Measurements from ENCODE around the gene SSTR3.

DNA sequence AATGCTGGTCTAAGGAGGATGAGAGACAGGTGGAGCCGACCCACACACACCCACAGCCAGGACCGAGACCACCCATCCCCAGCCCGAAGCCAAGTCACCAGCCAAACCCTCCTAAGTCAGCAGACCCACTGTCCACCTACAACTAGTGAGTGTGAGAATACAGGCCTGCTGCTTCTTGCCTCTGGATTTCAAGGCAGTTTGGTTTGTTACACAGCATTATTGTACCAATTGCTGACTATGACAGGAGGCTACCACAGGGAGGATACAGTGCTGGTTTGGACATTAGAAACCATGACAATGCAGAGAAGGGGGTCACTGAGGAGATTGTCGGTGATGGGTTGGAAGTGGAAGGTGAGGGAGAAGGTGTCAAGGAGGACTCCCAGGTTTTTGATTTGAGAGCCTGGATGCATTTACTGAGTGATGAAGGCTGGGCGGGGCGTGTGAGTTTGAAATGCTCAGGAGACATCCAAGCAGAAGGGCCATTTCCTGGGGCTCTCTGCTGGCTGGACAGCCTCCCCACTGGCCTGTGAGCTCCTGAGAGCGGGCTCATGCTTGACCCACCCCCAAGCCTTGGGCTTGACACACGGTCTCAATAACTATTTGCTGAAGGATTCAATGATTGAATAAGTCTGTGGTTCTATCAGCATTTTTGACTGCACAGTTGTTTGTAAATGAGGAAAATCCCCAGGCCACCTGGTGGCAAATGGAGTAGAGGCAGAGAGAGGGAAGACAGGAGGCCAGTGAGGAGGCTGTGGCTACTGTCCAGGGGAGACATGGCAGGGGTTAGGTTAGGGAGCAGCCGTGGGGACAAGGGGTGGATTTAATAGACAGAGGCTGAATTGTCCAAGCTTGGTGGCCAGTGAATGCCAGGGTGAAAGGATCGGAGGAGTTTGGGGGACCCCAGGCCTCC lies 9.4 kb upstream of the SSTR3 start:
- TF ChIP-seq, protein P1, sequence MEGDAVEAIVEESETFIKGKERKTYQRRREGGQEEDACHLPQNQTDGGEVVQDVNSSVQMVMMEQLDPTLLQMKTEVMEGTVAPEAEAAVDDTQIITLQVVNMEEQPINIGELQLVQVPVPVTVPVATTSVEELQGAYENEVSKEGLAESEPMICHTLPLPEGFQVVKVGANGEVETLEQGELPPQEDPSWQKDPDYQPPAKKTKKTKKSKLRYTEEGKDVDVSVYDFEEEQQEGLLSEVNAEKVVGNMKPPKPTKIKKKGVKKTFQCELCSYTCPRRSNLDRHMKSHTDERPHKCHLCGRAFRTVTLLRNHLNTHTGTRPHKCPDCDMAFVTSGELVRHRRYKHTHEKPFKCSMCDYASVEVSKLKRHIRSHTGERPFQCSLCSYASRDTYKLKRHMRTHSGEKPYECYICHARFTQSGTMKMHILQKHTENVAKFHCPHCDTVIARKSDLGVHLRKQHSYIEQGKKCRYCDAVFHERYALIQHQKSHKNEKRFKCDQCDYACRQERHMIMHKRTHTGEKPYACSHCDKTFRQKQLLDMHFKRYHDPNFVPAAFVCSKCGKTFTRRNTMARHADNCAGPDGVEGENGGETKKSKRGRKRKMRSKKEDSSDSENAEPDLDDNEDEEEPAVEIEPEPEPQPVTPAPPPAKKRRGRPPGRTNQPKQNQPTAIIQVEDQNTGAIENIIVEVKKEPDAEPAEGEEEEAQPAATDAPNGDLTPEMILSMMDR (IDR thresholded peaks at IDR 0.05; ENCODE audit: insufficient read depth, low read length): no peak
- TF ChIP-seq POLR2AphosphoS5 (IDR thresholded peaks at IDR 0.05; ENCODE audit: low read depth): no peak
- no peak for TF ChIP-seq GABPA (IDR thresholded peaks at IDR 0.05; ENCODE audit: low read depth)

All from HL-60 (cell line).